Erythroblast (primary cell): ENCODE results near the gene FAM3D.

Experiments
- GATA1 ChIP-seq: IDR thresholded peaks from 2 replicates; pipeline ENCODE4 v1.6.1; 2011; ENCODE audit warnings: low read depth, mild to moderate bottlenecking, control low read depth, low read length, moderate library complexity
- POLR2A ChIP-seq: IDR thresholded peaks from 2 replicates; pipeline ENCODE4 v1.6.1; 2011; ENCODE audit warnings: mild to moderate bottlenecking, low read length

DNA sequence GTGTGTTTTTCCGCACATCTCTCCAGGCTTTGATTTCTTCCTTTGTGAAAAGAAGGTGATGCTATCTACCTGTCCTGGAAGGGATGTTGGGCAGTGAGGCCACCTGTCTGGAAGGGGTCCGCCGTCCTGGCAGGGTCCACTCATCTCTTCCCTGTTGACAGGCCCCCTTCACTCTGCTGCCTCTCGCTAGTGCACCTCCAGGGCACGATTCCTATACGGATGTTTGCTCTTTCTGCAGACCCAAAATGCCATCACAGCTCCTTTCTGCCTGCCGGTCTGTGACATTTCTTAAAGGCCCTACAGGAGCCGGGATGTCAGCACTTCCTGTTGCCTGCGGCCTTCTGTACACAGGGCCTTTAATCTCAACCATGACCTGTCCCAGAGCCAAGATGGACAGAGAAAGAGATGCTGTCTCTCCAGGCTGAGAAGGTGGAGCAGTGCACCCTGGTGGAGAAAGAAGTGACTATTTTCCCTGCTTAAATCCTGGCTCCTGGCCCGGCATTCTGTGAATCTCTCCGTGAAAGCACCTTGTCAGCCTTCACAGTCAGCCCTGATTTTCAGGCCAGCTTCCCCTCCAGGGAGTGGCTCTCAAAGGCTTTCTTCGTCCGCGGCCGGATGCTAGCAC, 7.4 kb downstream of the FAM3D start:
- TF ChIP-seq POLR2A = no peak
- TF ChIP-seq GATA1 = no peak
